HTERT RPE-1 (cell line): ENCODE results near the gene CPAMD8.

Experiments used
- in situ Hi-C: fragments of 300-500 bp; cut with MboI; formaldehyde crosslinking; loops from 4 replicates; pipeline ENCODE4 v1.14.3; 2020; ENCODE audit warnings: low sequenced_read_pairs

CPAMD8 gene

DNA sequence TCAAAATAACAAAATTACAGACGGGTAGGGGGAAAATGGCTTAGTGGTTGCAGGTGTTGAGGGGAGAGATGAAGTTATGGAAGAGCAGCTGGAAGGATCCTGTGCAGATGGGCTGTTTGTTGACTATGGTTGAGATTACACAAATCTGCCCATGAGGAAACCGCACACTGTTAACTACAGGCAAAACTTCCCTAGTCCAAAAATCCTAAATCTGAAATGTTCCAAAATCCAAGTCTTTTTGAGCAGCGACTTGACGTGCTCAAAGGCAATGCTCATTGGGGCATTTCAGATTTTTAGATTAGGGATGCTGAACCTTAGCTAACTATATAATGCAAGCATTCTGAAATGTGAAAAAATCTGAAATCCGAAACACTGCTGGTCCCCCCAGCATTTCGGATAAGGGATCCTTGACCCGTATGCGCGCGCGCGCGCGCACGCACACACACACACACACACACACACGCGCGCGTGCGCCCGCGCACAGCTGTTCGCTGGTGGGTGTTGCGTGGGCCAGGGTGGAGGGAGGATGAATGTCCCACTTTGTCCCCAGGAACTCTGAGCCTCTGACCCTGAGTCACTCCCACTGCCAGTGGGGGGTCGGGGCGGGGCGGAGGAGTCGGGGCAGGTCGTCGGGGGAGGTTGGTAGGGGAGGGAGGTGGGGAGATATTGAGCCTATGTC is 131.0 kb downstream of the CPAMD8 start:
- in situ Hi-C loops = no loop called here

DNA sequence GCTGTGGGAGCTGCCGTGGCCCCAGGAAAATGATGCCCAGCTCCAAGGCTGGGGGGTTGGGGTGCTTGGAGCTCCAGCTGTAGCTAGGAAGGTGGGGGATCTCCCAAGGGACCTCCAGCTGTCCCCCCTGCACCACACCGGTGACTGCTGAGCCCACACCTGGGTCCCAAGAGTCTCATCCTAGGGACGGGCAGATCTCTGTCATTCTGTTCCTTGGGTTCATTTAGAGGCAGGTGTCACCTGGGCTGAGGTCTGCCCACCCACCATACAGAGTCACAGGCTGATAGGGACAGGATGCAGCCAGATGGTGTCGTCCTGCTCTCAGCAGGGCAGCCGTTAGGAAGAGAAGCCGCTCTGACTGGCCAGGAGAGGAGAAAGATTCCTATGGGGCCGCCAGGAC is 132.5 kb downstream of the CPAMD8 start:
- in situ Hi-C loops = no loop called here

DNA sequence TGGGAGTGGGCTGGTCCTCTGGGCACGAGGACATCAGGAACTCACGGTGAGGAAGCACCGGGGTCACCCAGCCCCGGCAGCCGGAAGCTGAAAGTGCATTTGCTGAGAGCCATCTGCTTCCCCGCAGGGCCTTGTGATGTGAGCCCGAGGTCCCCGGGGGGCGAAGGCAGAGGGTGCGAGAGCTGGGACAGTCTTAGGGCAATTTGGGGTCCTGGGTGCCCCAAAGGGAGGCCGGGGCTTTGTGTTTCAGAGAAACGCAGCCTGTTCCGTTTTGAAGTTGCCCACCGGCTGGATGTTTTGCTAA is 133.0 kb downstream of the CPAMD8 start:
- in situ Hi-C loops = no loop called here

DNA sequence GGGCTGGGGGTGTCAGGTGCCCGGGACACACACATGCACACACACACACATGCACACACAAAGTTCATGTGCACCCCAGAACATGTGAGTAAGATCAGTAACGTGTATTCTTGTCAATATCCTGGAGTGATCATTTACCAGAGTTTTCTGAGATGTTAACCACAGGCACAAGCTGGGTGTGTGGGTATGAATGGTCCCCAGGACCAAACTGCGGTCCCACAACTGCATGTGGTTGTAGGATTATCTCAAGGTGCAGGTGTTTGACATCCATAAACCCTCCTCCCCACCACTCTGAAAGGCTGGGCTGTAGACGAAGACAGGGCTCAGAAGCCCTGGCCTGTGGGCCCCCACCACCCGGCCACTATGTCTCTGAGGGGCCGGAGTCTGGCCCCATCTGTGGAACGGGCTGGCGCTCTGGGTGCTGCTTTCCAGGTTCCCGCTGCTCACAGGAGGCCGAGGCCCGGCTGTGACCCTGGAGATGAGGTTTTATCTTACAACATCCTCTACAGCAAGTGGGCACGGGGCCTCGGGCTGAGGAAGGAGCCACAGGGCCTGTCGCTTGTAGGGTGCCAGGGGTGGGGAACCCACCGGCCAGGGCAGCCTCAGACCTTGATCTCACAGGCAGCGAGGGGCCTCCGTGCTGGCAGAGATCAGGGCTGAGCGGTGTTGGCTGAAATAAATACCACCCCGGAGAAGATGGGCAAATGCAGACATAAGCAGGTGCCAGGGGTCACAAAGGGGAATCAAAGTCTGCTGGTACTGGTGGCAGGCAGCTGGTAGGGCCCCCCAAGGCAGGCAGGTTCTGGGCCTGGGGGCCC is 133.5 kb downstream of the CPAMD8 start:
- in situ Hi-C loops = no loop called here

DNA sequence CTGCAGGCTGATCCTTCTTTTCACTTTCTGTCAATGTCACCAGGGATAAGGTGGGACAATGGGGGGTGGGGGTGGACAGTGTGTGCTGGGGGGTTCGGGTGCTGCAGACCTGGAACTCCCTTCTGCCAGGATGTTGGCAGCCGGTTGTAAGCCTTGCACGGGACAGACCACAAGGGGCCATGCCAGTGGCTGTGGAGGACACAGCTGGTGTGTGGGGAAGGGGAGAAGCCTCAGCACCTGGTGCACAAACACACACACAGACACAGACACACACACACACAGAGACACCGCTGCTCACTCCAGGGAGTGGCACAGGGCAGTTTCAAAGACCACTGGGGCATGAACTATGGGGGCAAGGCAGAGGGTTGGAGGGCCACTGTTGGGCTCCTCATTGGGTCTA is 134.2 kb downstream of the CPAMD8 start:
- in situ Hi-C loops = no loop called here

DNA sequence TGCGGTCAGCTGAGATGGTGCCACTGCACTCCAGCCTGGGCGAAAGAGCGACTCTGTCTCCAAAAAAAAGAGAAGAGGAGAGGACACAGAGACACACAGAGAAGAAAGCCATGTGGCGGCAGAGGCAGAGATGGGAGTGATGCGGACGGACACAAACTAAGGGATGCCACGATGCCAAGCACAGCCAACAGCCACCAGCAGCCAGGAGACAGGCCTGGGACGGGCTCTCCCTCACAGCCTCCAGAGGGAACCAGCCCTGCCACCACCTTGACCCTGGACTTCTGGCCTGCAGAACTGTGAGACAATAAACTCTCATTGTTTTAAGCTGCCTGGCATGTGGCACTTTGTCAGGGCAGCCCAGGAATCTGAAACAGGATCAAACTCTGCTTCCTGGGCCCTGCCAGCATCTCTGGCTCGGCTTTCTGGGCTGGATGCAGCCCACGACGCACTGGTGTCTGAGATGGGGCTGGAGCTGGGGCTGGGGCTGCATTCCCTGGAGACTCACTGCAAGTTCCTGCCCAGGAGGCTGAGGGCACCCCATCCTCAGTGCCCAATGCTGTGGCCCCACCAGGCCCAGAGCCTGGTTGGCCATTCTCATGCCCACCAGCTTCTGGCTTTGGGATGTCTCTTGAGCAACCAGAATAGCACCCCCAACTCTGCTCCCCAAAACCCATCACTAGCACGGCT is 134.8 kb downstream of the CPAMD8 start:
- in situ Hi-C loops = no loop called here

DNA sequence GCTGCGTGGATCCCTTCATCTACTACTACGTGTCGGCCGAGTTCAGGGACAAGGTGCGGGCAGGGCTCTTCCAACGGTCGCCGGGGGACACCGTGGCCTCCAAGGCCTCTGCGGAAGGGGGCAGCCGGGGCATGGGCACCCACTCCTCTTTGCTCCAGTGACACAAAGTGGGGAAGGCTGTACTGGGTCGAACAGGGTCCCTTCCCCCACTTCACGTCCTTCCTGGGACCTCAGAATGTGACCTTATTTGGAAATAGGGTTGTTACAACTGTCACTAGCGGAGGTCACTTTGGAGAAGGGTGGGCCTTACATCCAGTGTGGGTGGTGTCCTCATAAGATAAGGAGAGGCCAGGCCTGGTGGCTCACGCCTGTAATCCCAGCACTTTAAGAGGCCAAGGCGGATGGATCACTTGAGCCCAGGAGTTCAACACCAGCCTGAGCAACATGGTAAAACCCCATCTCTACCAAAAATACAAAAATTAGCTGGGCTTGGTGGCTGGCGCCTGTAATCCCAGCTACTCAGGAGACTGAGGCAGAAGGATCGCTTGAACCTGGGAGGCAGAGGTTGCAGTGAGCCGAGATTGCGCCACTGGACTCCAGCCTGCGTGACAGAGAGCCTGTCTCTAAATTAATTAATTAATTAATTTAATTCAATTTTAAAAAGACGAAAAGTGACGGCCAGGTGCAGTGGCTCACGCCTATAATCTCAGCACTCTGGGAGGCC is 136.0 kb downstream of the CPAMD8 start:
- in situ Hi-C loops = no loop called here

DNA sequence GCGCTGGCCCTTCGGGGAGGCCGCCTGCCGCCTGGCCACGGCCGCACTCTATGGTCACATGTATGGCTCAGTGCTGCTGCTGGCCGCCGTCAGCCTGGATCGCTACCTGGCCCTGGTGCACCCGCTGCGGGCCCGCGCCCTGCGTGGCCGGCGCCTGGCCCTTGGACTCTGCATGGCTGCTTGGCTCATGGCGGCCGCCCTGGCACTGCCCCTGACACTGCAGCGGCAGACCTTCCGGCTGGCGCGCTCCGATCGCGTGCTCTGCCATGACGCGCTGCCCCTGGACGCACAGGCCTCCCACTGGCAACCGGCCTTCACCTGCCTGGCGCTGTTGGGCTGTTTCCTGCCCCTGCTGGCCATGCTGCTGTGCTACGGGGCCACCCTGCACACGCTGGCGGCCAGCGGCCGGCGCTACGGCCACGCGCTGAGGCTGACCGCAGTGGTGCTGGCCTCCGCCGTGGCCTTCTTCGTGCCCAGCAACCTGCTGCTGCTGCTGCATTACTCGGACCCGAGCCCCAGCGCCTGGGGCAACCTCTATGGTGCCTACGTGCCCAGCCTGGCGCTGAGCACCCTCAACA is 136.6 kb downstream of the CPAMD8 start:
- in situ Hi-C loops = no loop called here

DNA sequence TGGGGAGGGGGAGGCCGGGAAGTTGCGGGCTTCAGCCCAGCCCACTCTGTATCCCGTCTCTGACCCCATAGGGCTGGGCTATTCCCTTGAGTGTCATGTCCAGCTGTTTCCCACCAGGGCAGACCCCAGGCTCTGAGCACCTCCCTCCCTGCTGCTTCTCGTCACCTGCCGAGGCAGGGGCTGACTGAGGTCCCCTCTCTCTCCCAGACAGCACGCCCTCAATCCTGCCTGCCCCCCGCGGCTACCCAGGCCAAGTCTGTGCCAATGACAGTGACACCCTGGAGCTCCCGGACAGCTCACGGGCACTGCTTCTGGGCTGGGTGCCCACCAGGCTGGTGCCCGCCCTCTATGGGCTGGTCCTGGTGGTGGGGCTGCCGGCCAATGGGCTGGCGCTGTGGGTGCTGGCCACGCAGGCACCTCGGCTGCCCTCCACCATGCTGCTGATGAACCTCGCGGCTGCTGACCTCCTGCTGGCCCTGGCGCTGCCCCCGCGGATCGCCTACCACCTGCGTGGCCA is 137.2 kb downstream of the CPAMD8 start:
- in situ Hi-C loops = no loop called here

DNA sequence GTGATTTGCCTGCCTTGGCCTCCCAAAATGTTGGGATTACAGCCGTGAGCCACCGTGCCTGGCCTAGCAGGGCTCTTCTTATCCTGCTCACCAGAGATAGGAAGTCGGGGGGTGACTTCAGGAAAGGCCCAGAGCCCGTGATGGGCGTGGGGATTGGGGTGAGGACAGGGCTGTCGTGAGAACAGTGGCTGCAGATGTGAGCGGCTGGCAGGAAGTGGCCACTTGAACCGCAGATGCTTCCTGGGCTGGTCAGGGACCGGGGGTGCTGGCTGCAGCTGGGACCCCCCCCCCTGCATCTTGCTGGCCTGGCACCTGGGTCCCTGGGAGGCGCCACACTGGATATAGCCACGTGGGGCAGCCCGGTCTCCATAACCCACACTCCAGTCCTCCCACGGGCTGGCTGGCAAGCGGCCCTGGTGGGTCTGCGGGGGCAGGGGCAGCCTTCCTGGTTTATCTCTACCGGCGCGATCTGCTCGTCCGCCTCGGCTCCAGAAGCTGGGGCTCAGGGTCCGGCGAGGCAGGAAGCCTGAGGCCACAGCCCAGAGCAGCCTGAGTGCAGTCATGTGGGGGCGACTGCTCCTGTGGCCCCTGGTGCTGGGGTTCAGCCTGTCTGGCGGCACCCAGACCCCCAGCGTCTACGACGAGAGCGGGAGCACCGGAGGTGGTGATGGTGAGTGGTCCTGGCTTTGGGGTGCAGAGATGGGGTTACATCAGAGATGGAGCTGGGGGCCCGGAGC is 137.8 kb downstream of the CPAMD8 start, which contains the start of gene F2RL3:
TSS of gene F2RL3 (plus strand) at position 371 of the 737 bp plus-strand sequence. CDS start at position 562, 191 bp downstream.
- in situ Hi-C loops = no loop called here

DNA sequence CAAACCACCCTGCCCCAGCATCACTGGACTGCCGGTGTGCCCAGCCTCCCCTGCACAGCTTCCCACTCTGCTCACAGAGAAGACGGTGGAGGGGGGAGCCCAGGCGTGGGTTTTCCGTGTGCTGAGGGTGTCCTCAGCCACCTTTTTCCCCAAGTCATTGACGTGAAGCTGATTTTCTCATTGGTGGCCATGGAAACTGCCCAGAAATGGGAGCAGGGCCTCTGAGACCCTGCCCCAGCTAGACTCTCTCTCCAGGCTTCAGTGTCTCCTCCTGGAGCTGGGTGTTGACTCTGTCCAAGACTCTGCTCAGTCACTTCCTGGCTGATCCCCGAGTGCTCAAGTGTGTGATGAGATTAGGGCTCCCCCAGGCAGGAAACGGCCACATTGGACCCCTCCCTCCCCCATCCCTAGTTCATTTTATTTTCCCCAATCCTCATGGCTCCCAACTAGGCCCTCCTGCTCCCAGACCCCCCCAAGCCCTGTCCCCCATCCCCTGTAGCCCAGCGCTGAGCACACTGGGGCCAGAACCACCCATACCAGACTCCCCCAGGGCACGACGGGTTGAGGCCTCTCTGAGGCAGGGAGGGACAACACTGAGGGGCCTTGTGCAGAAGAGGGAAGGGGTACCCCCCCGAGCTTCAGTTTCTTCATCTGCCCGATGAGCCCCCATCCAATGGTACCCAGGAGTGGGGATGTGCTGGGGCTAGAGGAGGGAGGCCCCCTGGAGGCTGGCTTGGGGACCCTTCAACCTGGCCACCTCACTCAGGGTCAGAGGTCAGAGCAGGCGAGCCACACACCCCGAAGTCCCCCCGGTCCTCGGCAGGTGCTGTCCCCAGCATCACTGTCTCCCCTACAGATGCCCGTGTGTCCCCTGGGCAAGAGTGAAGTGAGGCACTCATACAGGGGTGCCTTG is 139.0 kb downstream of the CPAMD8 start:
- in situ Hi-C loops = no loop called here

DNA sequence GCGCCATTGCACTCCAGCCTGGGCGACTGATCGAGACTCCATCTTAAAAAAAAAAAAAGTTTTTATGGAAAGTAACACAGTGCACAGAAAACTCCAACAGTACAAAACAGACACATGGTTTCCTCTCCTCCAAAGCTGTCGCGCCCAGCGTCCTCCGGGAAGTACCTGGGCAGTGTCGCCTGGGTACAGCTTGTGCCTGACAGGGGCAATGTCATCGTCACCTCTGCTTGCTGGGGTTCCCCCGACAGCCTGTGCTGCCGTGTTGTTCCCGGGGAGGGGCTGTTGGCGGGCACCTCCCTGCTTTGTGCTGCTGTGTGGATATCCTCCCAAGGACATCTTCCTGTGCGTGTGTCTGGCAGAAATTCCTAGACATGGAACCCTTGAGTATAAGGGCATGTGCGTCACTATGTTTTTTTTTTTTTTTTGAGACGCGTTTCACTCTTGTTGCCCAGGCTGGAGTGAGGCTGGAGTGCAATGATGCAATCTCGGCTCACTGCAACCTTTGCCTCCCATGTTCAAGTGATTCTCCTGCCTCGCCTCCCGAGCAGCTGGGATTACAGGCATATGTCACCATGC is 140.2 kb downstream of the CPAMD8 start:
- in situ Hi-C loops = no loop called here

DNA sequence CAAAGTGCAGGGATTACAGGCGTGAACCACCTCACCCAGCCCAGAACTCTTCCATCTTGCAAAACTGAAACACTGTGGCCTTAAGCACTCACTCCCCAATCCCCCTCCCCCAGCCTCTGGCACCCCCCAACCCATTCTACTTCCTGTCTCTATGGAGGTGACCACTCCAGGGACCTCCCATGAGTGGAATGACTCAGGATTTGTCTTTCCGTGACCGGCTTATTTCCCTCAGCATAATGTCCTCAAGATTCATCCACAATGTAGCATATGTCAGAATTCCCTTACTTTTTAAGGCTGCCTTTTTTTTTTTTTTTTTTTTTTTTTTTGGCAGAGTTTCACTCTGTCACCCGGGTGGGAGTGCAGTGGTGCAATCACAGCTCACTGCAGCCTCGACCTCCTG is 141.4 kb downstream of the CPAMD8 start:
- in situ Hi-C loops = no loop called here

DNA sequence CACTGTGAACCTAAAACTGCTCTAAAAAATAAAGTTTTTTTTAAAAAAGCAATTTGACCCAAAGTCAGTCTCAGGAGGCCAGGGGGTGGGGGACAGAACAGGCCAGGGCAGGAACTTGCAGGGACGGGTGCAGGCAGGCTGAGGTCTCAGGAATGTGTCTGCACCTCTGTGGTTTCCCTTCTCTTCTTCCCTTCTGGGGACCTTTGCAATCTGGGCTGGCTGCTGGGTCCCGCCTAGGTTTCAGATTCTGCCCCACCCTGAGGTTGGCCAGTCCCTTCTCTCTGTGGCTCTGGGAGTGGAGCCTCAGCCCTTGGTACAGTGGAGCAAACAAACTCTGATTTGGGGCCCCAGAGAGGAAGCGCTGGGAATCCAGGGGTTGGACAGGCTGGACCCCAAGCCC is 143.1 kb downstream of the CPAMD8 start:
- in situ Hi-C loops = no loop called here

DNA sequence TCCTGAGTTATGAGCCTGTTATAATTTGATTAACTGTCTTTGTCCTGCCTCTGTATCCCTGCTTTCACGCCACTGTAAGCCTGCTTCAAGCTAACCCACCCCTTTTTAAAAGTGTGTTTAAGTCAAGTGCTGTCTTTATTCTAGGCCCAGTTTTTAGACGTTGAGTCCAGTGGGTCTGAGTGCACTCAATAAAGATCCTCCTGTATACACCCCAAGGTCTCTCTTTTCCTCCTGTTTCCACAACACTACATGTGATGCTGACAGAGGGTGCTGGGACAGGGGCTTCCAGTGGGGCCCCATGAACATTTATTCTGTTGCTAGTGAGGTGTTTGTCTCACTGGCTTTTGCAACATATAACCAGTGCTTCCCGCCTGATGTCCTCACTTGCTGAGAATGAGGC is 144.5 kb downstream of the CPAMD8 start:
- in situ Hi-C loops = no loop called here

DNA sequence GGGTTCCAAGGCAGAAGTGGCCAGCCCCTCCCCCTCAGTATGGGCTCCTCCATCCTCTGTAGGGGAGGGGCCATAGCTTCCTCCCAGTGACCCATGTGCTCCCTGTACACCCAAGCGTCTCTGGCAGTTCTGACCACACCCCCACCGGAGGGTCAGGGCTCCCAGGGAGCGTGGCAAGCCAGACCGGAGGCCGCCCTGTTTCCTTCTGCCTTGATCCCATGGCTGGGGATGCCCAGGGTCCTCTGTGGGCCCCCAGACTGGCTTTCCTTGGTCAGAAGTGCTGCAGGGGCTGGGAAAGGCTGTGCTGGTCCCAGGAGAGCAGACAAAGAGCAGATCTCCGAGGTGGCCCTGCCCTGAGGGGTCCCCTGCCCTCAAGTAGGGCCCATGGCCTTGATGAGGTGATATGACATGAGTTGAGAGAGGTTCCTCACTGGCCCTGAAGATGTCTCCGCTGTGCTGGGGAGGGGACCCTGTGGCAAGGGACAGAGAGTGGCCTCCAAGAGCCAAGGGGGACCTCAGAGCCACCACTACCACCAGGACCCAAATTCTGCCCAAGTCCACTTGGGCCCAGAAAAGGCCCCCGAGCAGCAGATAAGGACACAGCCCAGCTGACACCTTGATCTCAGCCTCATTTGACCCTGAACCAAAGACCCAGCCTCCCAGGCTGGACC is 145.6 kb downstream of the CPAMD8 start:
- in situ Hi-C loops = no loop called here

DNA sequence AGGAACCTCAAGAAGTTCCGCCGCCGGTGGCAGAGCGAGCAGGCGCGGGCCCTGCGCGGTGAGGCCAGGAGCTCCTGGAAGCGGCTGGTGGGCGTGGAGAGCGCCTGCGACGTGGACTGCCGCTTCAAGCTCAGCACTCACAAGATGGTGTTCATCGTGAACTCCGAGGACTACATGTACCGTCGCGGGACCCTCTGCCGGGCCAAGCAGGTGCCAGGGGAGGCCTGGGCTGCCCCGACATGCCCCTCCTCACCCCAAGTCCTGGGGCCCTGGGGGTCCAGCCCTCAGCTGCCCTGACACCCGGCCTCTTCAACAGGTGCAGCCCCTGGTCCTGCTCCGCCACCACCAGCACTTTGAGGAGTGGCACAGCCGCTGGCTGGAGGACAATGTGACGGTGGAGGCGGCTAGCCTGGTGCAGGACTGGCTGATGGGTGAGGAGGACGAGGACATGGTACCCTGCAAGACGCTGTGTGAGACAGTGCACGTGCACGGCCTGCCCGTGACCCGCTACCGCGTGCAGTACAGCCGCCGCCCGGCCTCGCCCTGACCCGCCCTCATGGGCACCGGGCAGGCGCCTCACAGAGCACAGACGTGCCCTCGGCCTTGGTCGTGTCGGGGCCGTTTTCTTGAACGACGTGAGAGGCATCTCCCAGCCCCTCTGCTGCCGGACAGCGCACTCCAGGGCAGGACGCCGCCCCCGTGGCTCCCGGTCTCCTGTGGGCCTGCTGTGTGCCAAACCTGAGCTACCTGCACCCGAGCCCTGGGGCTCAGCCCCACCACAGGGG is 148.2 kb downstream of the CPAMD8 start:
- in situ Hi-C loops = no loop called here
